GM19193 (cell line): Measurements from ENCODE around the gene CAP2.

Source experiments
- POLR2A ChIP-seq: IDR thresholded peaks from 4 replicates; pipeline ENCODE4 v1.6.1; 2011; ENCODE audit not compliant: insufficient read depth, insufficient read length; ENCODE audit errors: extremely low read depth

Gene CAP2

DNA sequence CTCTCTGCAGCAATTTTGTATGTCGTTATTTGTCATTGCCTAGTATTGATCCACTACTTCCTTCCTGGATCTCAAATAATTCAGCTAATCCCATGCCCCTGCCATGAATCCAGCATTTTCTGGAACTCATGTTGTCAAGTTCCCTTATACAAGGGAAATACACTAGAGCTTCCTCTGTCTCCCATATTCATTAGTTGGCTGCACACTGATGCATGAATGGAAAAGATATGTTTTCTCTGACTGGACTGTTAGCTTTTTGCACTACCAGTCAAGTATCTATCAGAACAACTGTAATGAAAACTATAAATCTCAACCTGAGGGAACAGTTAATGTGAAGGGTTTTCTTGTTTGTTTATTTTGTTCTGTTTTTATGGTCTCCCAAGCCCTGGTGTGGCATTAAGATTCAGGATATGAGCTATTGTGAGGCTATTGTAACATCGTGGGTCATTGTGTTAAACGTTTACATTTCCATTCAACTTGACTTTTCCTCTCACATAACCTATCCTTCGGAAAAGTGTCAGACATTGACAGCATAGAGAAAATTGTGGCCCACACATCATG is 104.2 kb downstream of the CAP2 start:
- TF ChIP-seq POLR2A = no peak

DNA sequence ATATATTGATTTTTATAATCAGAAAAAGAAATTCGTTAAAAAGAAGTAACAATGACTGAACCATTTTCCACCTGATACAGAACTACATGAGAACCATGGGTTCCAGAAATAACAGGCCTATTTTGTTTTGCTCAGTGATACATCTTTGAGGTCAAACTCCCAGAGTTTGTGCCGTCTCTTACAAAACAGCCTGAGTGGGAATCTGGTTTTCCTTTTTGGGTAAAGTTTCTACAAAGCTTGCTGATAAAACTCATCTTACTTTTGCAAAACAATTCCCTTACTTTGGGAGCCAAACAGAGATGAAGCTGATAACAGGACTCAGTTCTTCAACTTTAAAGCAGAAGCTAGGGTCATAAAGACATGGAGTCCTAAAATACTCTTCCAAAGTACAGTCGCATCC is 108.0 kb downstream of the CAP2 start:
- no peak for TF ChIP-seq POLR2A

DNA sequence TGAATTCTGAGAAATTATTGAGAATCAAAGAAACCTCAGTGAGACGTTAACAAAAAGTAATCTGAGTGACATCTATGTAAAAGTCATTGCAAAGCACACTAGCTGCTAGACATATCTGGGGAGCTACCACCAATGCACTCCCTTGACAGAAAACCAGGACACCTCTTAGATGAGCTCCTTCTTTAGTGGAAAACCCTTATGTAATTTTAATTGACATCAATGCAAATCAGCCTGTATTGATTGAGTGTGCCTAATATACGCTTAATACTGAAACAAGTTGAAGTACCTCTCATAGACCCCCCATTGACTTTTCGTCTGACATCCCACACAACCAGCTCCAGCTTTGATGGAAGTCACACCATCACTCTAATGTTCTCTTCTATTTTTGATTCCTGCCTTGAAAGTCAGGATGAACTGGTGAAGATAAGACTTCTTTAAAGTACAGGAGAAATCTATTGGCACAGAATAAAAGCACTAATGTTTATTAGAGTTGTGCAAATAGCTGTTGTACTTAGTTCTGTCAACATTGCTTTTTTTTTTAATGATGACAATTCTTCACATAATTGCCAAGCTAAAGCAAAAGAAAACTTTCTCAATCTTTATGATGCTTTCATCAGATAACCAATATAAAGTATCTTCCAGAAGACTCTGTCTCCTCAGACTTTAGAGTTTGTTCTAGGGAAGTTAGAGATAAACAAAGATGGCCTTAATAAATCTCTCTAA is 108.7 kb downstream of the CAP2 start:
- TF ChIP-seq POLR2A = no peak

DNA sequence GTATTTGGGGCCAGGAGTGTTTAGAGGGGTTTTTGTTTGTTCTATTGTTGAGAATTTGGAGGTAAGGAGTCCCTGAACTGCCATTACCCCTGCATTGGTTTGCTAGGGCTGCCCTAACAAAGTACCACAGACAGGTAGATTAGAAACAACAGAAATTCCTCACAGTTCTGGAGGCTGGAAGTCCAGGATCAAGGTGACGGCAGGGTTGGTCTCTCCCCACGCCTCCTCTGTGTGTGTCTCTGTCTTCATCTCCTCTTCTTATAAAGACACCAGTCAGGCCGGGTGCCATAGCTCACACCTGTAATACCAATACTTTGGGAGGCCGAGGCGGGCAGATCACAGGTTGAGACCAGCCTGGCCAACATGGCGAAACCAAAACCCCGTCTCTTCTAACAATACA is 109.7 kb downstream of the CAP2 start:
- no peak for TF ChIP-seq POLR2A

DNA sequence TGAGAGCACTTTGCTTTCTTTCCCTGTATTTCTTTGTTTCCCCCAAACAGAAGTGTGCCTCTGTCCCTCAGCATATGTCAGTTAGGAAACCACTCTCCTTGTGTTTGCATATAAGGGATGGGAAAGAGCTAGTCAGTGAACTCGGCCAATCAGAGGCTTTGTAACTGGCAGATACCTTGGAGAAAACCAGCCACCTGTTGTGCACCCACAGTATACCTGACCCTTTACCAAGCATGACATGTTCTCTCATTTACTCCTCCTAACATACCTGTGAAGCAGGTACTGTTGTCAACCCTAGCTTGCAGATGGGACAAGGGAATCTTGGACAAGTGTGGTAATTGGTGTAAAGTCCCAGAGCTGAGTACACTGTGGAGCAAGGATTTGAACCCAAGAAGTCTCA is 110.6 kb downstream of the CAP2 start:
- no peak for TF ChIP-seq POLR2A

DNA sequence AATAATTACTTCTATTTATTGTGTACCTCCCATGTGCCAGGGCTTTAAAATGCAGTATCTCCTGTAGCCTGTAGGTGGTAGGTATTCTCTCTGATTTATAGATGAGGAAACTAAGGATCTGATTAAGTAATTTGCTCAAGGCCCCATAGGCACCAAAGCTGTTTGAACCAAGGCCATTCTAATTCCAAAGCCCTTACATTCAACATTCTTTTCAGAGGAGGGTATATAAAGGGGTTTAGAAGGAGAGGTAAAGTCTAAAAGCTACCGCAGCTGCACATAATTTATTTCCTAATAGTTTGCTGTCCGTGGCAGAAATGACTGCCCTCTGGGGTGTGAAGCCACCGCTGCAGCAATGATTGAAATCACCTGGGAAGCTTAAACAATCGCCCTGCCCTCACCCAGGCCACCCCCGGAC is 111.7 kb downstream of the CAP2 start:
- TF ChIP-seq POLR2A = no peak

DNA sequence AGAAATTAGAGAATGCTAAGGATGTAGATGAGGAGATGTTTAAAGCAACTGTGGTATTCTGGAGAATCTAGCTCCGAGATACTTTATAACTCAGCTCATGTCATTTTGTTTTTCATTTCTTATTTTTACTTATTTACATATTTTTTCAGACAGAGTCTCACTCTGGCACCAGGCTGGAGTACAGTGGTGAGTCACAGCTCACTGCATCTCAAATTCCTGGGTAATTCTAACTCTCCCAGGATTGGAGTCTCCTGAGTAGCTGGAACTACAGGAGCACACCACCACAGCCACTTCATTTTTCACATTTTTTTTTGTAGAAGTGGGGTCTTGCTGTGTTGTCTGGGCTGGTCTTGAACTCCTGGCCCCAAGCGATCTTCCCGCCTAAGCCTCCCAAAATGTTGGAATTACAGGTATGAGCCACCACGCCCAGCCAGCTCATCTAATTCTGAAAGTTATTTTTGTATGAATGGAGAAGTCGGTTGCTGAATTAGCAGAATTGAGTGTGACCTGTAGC is 112.4 kb downstream of the CAP2 start:
- TF ChIP-seq POLR2A = no peak

DNA sequence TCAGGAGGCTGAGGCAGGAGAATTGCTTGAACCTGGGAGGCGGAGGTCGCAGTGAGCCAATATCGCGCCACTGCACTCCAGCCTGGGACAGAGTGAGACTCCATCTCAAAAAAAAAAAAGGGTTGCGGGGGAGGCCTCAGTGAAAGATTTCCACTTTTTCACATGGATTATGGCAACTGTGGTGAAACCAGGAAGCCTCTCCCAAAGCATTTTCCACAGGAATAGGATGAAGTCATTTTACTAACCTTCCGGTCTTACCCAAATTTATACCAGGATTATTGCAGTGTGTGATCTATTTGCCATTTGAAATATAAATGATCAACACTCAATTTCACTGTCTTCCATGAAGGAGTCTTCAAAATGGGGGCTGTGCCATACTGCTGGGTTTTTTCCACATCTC is 113.1 kb downstream of the CAP2 start:
- TF ChIP-seq POLR2A = no peak

DNA sequence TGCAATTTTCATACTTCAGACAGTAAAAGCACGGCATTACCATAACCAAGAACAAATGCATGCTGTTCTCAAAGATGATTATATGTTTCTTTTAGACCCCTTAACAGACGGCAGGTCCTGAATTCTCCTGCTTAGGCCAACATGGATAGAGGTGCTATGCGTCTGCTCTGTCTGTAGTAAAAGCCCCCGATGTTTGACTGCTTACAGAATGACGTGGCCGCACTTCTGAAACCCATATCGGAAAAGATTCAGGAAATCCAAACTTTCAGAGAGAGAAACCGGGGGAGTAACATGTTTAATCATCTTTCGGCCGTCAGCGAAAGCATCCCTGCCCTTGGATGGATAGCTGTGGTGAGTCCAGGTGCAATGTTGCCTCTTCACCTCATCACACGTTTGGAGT is 113.6 kb downstream of the CAP2 start:
- TF ChIP-seq POLR2A = no peak

DNA sequence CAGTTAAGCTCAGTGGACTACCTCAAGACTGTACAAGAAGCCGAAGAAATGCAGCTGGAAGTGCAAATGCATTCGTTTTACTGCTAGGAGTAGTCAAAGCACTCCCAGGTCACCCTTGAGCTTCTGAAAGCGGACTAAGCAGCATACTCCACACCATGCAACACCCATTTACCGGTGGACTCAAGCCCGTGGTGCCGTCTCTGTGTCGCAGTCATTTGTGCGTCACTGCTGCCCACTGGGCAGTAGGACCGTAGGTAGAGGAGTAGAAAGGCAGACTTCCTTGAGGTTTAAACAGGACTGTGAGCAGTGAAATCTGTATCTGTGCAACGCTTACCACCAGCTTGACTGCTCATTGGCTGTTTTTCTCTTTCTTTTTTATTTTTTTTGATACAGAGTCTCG is 117.7 kb downstream of the CAP2 start:
- no peak for TF ChIP-seq POLR2A

DNA sequence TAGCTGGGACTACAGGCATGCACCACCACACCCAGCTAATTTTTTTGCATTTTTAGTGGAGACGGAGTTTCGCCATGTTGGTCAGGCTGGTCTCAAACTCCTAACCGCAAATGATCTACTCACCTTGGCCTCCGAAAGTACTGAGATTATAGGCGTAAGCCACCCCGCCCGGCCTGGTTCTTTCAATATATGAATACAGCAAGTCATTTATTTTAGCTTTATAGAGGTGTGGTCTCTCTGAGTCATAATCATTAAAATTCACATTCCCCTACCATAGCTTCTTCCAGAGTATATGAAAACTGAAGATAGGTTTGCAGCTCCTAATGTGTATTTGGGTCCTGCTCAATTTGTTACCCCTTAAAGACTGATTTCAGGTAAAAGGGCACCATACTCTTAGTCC is 118.2 kb downstream of the CAP2 start:
- TF ChIP-seq POLR2A = no peak

DNA sequence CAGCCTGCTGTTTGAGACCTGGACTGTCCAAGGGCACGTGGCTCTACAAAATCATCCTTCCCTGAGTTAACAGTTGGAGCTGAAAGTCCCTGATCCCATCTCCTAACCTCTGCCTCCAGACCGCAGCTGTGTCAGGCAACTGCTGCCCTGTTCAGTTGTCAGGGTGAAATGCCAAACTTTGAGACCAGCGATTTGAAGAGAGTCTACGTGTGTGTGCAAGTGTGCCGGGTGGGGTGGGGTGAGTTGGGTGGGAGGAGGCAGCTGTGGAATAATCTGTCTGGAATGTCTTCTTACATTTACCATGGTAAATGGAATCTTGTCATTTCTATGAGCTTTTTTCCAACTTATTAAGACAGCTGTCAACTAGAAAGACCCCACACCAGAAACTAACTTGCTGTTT is 125.7 kb downstream of the CAP2 start:
- TF ChIP-seq POLR2A = no peak

DNA sequence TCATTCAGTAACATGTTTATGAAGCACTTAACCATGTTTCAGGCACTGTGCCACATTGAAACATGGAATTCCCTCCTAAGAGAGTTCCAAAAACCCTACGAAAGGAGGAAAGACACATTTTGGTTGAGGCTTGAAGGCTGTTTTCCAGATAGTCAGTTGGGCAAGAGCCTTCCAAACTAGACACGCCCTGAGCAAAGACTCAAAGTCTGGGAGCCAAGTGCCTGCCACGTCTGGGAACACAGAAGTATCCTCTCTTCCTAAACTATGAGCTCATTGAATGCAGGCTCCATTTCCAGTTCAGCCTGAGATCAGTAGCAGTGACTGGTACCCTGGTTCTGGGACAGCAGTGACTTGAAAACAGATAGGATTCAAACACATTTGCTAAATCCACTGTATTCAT is 132.2 kb downstream of the CAP2 start:
- no peak for TF ChIP-seq POLR2A

DNA sequence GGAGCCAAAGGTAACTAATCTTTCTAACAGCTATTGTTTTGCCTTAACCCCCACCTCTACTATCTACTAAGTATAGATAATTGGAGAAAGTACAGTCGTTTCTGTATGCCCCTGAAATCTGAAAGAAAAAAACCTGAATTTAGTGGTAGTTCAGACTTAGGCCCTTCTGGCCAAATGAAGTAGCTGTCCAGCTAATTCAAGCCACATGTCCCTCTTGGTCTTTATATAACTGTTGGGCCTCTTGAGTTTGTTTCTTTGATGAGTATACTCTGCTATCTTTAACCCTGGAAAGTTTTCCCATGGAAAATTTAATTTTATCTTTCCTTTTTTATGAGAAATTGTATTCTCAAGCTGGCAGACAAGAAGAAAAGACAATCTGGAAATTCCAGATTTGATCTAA is 133.7 kb downstream of the CAP2 start:
- no peak for TF ChIP-seq POLR2A

DNA sequence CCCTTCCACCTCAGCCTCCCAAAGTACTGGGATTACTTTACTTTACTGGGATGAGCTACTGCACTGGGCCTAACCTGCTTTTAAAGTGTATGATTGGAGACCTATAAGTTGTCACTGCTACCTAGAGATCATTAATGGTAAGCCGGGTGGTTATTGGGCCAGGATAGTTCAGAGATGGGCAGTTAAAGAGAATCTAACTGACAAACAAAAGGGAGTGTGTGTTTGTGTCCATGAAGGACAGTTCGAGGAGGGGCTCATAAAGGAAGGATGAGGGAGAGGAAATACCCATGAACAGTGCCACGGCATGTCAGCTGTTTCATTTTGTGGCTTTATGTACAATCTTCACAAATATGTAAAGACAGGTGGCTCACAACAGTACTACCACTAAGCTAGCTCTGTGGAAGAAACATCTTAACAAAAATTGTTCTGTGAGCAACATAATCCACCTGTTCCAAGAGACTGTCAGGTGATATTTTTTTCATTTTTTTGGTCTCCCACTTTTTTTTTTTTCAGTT is 137.0 kb downstream of the CAP2 start:
- no peak for TF ChIP-seq POLR2A

DNA sequence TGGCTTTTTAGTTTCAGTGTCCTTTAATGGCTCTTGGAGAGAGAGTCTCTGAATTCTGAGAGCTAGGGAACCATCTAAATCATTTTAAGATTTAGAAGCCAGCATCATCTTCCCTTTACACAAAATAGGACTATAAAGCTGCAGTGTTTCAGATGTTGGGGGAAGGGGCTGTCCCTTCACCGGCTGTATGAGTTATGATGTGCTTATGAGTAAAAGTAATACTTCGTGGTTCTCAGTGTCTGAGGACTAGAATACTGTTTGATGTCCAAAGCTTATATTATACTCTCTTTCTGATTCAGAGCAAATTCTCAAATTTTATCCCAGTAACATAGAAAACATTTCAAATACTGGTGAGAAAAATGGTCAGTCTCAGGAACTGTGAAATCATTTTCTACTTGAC is 143.2 kb downstream of the CAP2 start:
- TF ChIP-seq POLR2A = no peak
